Mesendoderm (in vitro differentiated cells): ENCODE results near the gene MFSD12.
"Not testable (repeated sequence)": the region's sequence is repeated elsewhere in the genome, so short reads cannot be mapped to it uniquely, and the experiment has no call there.

Experiments
- DNase-seq: peaks from one replicate; pipeline ENCODE4 v3.0.0; 2013
- H2AK5ac ChIP-seq: 2 replicates; pipeline ENCODE4 v1.6.1; 2013; ENCODE audit warnings: low read length, inconsistent platforms
- H2BK120ac ChIP-seq: 2 replicates; pipeline ENCODE4 v1.6.1; 2013; ENCODE audit warnings: low read depth, mild to moderate bottlenecking, low read length, moderate library complexity, mixed read lengths
- H2BK15ac ChIP-seq: replicated peaks from 2 replicates; pipeline ENCODE4 v1.6.1; 2013; ENCODE audit warnings: low read depth, mild to moderate bottlenecking, moderate library complexity
- H2BK5ac ChIP-seq: 2 replicates; pipeline ENCODE4 v1.6.1; 2013; ENCODE audit warnings: low read length, inconsistent platforms
- H3K18ac ChIP-seq: 2 replicates; pipeline ENCODE4 v1.6.1; 2013; ENCODE audit warnings: mild to moderate bottlenecking, low read length, mixed read lengths
- H3K23ac ChIP-seq: one replicate; pipeline ENCODE4 v1.6.1; 2013; ENCODE audit warnings: low read length
- H3K27ac ChIP-seq: 2 replicates; pipeline ENCODE4 v1.5.1; 2013; ENCODE audit warnings: low read depth, mild to moderate bottlenecking, inconsistent platforms, low read length, moderate library complexity
- H3K27me3 ChIP-seq: 2 replicates; pipeline ENCODE4 v1.6.1; 2013; ENCODE audit warnings: low read length, control low read depth, mild to moderate bottlenecking, inconsistent platforms; ENCODE audit not compliant: insufficient read depth, poor library complexity
- H3K36me3 ChIP-seq: 2 replicates; pipeline ENCODE4 v1.6.1; 2013; ENCODE audit warnings: low read length, inconsistent platforms; ENCODE audit not compliant: control insufficient read depth, insufficient read depth
- H3K4ac ChIP-seq: one replicate; pipeline ENCODE4 v1.6.1; 2013; ENCODE audit warnings: low read depth, mild to moderate bottlenecking, low read length, moderate library complexity
- H3K4me1 ChIP-seq: 2 replicates; pipeline ENCODE4 v1.6.1; 2013; ENCODE audit warnings: low read depth, low read length, inconsistent platforms; ENCODE audit not compliant: control insufficient read depth
- H3K4me2 ChIP-seq: 2 replicates; pipeline ENCODE4 v1.6.1; 2013; ENCODE audit warnings: low read length
- H3K4me3 ChIP-seq: 2 replicates; pipeline ENCODE4 v1.5.1; 2013; ENCODE audit warnings: mild to moderate bottlenecking, low read length
- H3K56ac ChIP-seq: one replicate; pipeline ENCODE4 v1.6.1; 2013; ENCODE audit warnings: low read length
- H3K79me1 ChIP-seq: 2 replicates; pipeline ENCODE4 v1.6.1; 2013; ENCODE audit warnings: low read length, inconsistent platforms
- H3K79me2 ChIP-seq: 2 replicates; pipeline ENCODE4 v1.6.1; 2013; ENCODE audit warnings: mild to moderate bottlenecking, low read length; ENCODE audit not compliant: control insufficient read depth, insufficient read depth
- H3K9ac ChIP-seq: 2 replicates; pipeline ENCODE4 v1.6.1; 2013; ENCODE audit warnings: low read length, inconsistent platforms
- H4K5ac ChIP-seq: one replicate; pipeline ENCODE4 v1.6.1; 2013; ENCODE audit warnings: low read length
- H4K8ac ChIP-seq: one replicate; pipeline ENCODE4 v1.6.1; 2013; ENCODE audit warnings: low read depth, mild to moderate bottlenecking, control low read depth, low read length, moderate library complexity
- WGBS: extraction: QIAGEN DNeasy Blood & Tissue Kit; methylation state at CpG from one replicate; pipeline ENCODE4 v1.1.7; 2013; ENCODE audit warnings: low lambda C conversion rate, missing lambda C conversion rate; ENCODE audit not compliant: insufficient coverage; ENCODE audit errors: extremely low coverage; 5-methylcytosine and 5-hydroxymethylcytosine counted together

MFSD12 gene

DNA sequence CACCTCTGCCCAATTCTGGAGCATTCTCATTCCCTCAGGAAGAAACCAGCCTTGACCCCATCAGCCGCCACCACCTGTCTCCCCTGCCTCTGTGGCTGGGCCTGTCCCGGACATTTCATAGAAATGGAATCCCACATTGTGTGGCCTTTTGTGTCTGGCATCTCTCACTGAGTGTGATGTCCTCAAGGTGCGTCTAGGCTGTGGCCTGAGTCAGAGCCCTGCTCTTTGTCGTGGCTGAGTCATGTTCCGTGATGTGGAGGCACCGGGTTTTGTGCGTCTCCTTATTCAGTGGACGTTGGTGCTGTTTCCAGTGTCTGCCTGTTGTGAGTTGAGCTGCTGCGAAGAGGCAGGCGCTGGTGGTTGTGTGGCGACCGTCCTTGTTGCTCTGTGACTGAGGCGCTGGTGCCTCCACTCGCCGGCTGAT, 47.8 kb downstream of the MFSD12 start:
- no peak overlapping the region for H4K5ac ChIP-seq
- no peak overlapping the region for H2BK5ac ChIP-seq
- no peak overlapping the region for H3K4ac ChIP-seq
- peaks cover 30% of the 10 kb centered on the region for H3K79me1 ChIP-seq
- no peak for DNase-seq
- no CpG with 5 or more reads among the region's 15 CpGs for WGBS
- no peaks in the 10 kb centered on the region for H3K27me3 ChIP-seq
- no peak overlapping the region for H3K9ac ChIP-seq
- no peaks in the 10 kb centered on the region for H3K4me1 ChIP-seq
- H4K8ac ChIP-seq = no peak overlapping the region
- H3K79me2 ChIP-seq = peaks cover 49% of the 10 kb centered on the region
- H3K36me3 ChIP-seq = no peaks in the 10 kb centered on the region
- no peak overlapping the region for H2BK15ac ChIP-seq
- H3K4me2 ChIP-seq = no peak overlapping the region
- no peak overlapping the region for H2AK5ac ChIP-seq
- no peak overlapping the region for H3K4me3 ChIP-seq
- H3K23ac ChIP-seq = no peak overlapping the region
- no peak overlapping the region for H2BK120ac ChIP-seq
- H3K27ac ChIP-seq = no peak overlapping the region
- no peak overlapping the region for H3K56ac ChIP-seq
- H3K18ac ChIP-seq = no peak overlapping the region

DNA sequence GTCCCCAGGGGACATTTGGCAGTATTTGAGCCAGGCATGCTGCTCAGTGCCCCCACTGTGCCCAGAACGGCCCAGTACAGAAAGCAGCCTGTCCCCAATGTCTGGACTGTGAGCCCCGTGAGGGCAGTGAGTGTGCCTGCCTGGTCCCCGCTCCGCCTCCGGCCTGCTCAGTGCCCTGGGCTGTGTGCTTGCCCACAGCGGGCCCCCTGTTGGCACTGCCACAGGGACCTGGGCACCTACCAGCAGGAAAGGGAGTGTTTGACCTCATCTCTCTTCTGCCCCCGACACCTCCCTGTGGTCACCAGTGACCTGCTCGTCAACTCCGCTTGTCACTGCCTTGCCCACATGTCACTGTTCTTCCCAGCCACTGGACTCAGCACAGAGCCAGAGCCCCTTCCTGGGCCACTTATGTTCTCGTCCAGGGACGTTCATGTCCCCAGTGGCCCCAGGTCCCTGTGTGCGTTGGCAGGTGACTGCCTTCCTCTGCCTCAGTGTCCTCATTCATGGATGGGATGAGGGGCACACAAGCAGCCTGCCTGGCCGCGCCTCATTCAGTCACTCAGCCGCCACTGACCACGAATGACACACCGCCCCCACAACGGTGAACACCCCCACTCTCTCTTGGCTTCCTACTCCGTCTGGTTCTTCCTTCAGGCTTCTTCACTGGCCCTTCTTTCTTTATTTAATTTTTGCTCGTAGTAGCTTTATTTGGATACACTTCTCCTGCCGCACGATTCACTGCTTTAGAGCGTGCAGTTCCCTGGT, 48.4 kb downstream of the MFSD12 start:
- WGBS = no CpG with 5 or more reads among the region's 23 CpGs
- H3K79me2 ChIP-seq = peaks cover 49% of the 10 kb centered on the region
- H3K36me3 ChIP-seq = no peaks in the 10 kb centered on the region
- H3K9ac ChIP-seq = no peak overlapping the region
- no peaks in the 10 kb centered on the region for H3K27me3 ChIP-seq
- no peak overlapping the region for H3K4ac ChIP-seq
- no peak overlapping the region for H2BK15ac ChIP-seq
- H3K18ac ChIP-seq = no peak overlapping the region
- H3K23ac ChIP-seq = no peak overlapping the region
- no peak overlapping the region for H3K4me3 ChIP-seq
- no peaks in the 10 kb centered on the region for H3K4me1 ChIP-seq
- H2BK5ac ChIP-seq = no peak overlapping the region
- H3K4me2 ChIP-seq = no peak overlapping the region
- H4K5ac ChIP-seq = no peak overlapping the region
- H3K56ac ChIP-seq = no peak overlapping the region
- no peak for DNase-seq
- H3K79me1 ChIP-seq = peaks cover 30% of the 10 kb centered on the region
- H2BK120ac ChIP-seq = no peak overlapping the region
- H2AK5ac ChIP-seq = no peak overlapping the region
- no peak overlapping the region for H3K27ac ChIP-seq
- H4K8ac ChIP-seq = no peak overlapping the region

DNA sequence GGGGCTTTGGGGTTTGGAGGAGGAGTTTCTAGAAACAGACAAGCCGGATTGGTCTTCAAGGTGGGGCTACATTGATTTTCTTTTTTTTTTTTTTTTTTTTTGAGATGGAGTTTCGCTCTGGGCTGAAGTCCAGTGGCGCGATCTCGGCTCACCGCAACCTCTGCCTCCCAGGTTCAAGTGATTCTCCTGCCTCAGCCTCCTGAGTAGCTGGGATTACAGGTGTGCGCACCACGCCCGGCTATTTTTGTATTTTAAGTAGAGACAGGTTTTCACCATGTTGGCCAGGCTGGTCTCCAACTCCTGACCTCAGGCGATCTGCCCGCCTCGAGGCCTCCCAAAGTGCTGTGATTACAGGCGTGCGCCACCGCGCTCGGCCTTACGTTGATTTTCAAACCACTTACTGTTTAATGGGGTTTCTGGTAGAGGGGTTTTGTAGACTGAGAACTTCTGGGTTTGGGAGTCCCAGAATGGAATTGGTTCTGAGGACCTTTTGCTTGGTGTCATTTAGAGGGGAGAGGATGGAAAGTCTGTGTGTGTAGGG, 49.2 kb downstream of the MFSD12 start:
- H3K4me3 ChIP-seq = not testable (repeated sequence)

DNA sequence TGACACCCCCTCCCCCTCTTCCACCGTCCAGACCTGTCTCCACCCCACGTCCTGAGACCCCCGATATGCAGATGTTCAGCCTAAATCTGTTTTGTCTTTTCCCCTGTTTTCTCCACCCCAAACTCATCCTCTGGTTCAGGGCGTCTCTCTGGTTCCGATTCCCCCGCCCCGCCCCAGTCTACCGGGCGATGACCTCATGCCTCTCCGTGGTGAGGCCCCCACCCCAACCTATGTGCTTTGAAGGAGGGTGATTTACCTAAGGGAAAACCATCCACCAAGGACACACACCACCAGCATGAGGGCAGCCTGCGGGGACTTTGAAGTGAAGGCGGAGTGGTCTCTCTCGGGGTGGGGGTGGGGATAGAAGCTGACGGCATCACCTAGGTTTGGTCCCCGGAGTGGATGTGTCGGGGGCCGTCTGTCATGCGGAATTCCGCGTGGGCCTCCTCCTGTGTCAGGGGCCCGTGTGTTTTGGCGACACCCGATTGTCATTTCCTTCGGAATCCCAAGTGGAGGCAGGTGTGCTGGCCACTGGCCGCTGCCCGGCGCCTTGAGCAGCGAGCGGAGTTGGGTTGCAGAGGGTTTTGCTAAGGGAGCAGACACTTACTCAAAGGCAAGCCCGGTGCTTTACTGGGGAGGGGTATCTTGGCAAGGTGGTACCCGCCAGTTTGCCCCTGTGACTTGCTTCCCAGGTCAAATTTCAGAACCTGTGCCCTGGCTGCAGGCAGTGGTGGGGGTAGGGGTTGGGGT, 49.8 kb downstream of the MFSD12 start:
- Histone ChIP-seq H3K4me3 (peak overlapping the region; percentile 79), H3K27ac (peak overlapping the region; percentile 25), H2BK120ac (no peak overlapping the region), H3K56ac (peak overlapping the region; percentile 94), H3K23ac (no peak overlapping the region), H3K4me1 (no peaks in the 10 kb centered on the region), H2AK5ac (no peak overlapping the region), H3K4ac (no peak overlapping the region), H3K36me3 (no peaks in the 10 kb centered on the region), H2BK15ac (no peak overlapping the region), H3K79me1 (peaks cover 27% of the 10 kb centered on the region), H3K4me2 (peak overlapping the region; percentile 100), H4K8ac (no peak overlapping the region), H3K18ac (peak overlapping the region; percentile 7), H2BK5ac (no peak overlapping the region), H4K5ac (no peak overlapping the region), H3K27me3 (no peaks in the 10 kb centered on the region), H3K9ac (peak overlapping the region; percentile 83), H3K79me2 (peaks cover 42% of the 10 kb centered on the region)
- no CpG with 5 or more reads among the region's 31 CpGs for WGBS
- peak; percentile 69 for DNase-seq

More for the DNA sequence above, 49.2 kb downstream of the MFSD12 start:
- H4K8ac ChIP-seq, H3K4me1 ChIP-seq, H2BK120ac ChIP-seq, H3K27me3 ChIP-seq, H3K27ac ChIP-seq, DNase-seq, H3K36me3 ChIP-seq, H2AK5ac ChIP-seq, H2BK15ac ChIP-seq, H3K18ac ChIP-seq, H3K9ac ChIP-seq, H3K4me2 ChIP-seq, H2BK5ac ChIP-seq, H3K23ac ChIP-seq, H3K4ac ChIP-seq, H4K5ac ChIP-seq: not testable (repeated sequence)
- no CpG with 5 or more reads among the region's 18 CpGs for WGBS
- peaks cover 47% of the 10 kb centered on the region for H3K79me2 ChIP-seq
- peaks cover 27% of the 10 kb centered on the region for H3K79me1 ChIP-seq
- peak overlapping the region; percentile 1 for H3K56ac ChIP-seq

DNA sequence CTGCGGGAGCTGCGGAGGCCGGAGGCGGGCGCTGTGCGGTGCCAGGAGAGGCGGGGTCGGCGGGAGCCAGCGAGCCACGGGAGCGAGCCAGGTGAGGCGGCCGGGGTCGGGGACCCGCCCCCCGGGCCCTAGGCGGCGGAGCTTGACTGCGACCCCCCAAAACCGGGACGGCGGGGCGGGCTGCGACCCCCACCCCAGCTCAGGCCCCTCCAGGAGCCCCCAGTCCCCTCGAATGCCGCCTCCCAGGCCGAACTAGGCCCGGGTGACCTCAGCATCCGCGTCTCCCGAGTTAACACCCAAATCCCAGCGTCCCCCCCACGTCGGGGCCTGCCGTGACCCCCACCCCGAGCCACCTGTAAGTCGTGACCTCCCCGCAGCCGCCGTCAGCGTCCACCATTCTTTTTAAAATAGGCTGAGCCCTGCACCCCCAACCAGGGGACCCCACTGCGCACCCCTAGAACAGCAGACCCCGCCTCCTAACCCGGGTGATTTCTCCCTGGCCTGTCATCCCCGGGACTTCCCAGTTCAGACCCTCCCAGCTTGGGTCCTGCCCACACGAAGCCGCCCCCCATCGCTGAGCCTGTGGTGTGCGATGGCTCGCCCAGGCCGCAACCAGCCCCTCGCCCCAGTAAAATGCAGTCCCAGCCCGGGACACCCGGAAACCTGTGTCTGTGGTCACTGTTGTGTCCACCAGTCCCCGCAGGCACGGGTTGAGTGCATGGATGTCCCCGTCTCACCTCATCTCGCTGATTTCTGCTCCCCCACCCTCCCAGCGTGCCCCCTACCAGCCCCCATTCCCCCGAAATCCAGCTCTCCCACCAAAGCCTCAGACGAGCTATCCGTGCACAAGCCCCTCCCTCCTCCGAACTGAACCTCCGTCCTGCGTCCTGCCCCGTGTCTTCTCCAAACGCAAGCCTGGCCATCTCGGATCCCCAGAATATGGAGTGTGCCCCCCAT, 50.7 kb downstream of the MFSD12 start:
- no peaks in the 10 kb centered on the region for H3K4me1 ChIP-seq
- no peaks in the 10 kb centered on the region for H3K27me3 ChIP-seq
- DNase-seq = no peak
- peak overlapping the region; percentile 100 for H3K4me2 ChIP-seq
- H3K79me2 ChIP-seq = peaks cover 33% of the 10 kb centered on the region
- peak overlapping the region; percentile 48 for H3K23ac ChIP-seq
- peak overlapping the region; percentile 83 for H3K9ac ChIP-seq
- H3K18ac ChIP-seq = peak overlapping the region; percentile 92
- H3K36me3 ChIP-seq = no peaks in the 10 kb centered on the region
- H4K5ac ChIP-seq = no peak overlapping the region
- H2BK15ac ChIP-seq = no peak overlapping the region
- H3K4ac ChIP-seq = peak overlapping the region; percentile 22
- H2BK120ac ChIP-seq = peak overlapping the region; percentile 51
- H3K4me3 ChIP-seq = peak overlapping the region; percentile 79
- H3K27ac ChIP-seq = peak overlapping the region; percentile 47
- H3K79me1 ChIP-seq = peaks cover 22% of the 10 kb centered on the region
- H3K56ac ChIP-seq = peak overlapping the region; percentile 94
- H2AK5ac ChIP-seq = no peak overlapping the region
- H2BK5ac ChIP-seq = no peak overlapping the region
- WGBS = no CpG with 5 or more reads among the region's 69 CpGs
- no peak overlapping the region for H4K8ac ChIP-seq
